NCI-H2196 treated with DMSO at 0.1 percent for 48 hours (cell line): Measurements from ENCODE around the gene RALGDS.
"Not testable (repeated sequence)": the region's sequence is repeated elsewhere in the genome, so short reads cannot be mapped to it uniquely, and the experiment has no call there.

Experiments used
- DNase-seq: peaks from one replicate; lab custom pipeline; 2025; ENCODE audit not compliant: unreplicated experiment; lab: John Stamatoyannopoulos, UW

Gene RALGDS

GRCh38 chr9:133090187-133090586 is 30.9 kb downstream of the RALGDS start:
- no peak for DNase-seq

- DNase-seq: peak; percentile 51
Measured at GRCh38 chr9:133089271-133089671, 31.8 kb downstream of the RALGDS start.

GRCh38 chr9:133088756-133089155 is 32.3 kb downstream of the RALGDS start:
- no peak for DNase-seq

GRCh38 chr9:133088146-133088750 is 32.8 kb downstream of the RALGDS start:
- DNase-seq: no peak

GRCh38 chr9:133087429-133088145 is 33.5 kb downstream of the RALGDS start:
- DNase-seq: no peak

GRCh38 chr9:133086894-133087293 is 34.1 kb downstream of the RALGDS start:
- no peak for DNase-seq

- not testable (repeated sequence) for DNase-seq
Measured at GRCh38 chr9:133086212-133086860, 34.7 kb downstream of the RALGDS start.

GRCh38 chr9:133083688-133084087 is 37.4 kb downstream of the RALGDS start:
- DNase-seq: not testable (repeated sequence)

GRCh38 chr9:133081957-133082644 is 38.9 kb downstream of the RALGDS start:
- not testable (repeated sequence) for DNase-seq

GRCh38 chr9:133080786-133081779 is 40.0 kb downstream of the RALGDS start:
- not testable (repeated sequence) for DNase-seq

GRCh38 chr9:133080161-133080560 is 40.9 kb downstream of the RALGDS start:
- no peak for DNase-seq

GRCh38 chr9:133078486-133078885 is 42.6 kb downstream of the RALGDS start:
- DNase-seq: no peak

GRCh38 chr9:133076691-133077090 is 44.3 kb downstream of the RALGDS start:
- no peak for DNase-seq

- no peak for DNase-seq
Measured at GRCh38 chr9:133075925-133076630, 45.0 kb downstream of the RALGDS start.

GRCh38 chr9:133074111-133074651 is 46.9 kb downstream of the RALGDS start:
- no peak for DNase-seq

GRCh38 chr9:133073086-133074014 is 47.7 kb downstream of the RALGDS start:
- DNase-seq: no peak

- not testable (repeated sequence) for DNase-seq
Measured at GRCh38 chr9:133072210-133072609, 48.8 kb downstream of the RALGDS start.

GRCh38 chr9:133071484-133072150 is 49.4 kb downstream of the RALGDS start:
- no peak for DNase-seq
